H1 (cell line): ENCODE data around the gene FOLR3.
"Not testable (repeated sequence)": the region's sequence is repeated elsewhere in the genome, so short reads cannot be mapped to it uniquely, and the experiment has no call there.

Experiments
- CTCF ChIP-seq, 3 experiments: IDR thresholded peaks; 1 replicate in 2 of 3; 2 replicates in 1 of 3; pipeline versions ENCODE4 v1.5.1 to v1.6.1; 2011; ENCODE audit warnings: low read length in 3 of 3, mild to moderate bottlenecking in 3 of 3, inconsistent platforms in 2 of 3, low read depth in 1 of 3, moderate library complexity in 1 of 3; ENCODE audit not compliant: insufficient read depth in 1 of 3; ENCODE audit errors: control extremely low read depth in 1 of 3
- EZH2 ChIP-seq: fragments of 200-600 bp; sonication (generic); IDR thresholded peaks from 2 replicates; pipeline ENCODE4 v1.7.1; 2012; ENCODE audit warnings: low read depth, mild to moderate bottlenecking, moderate library complexity, low read length, inconsistent platforms; ENCODE audit not compliant: severe bottlenecking
- GTF2F1 ChIP-seq: IDR thresholded peaks from 2 replicates; pipeline ENCODE4 v1.6.1; 2012; ENCODE audit warnings: low read depth, low read length, improper control_type of control experiment, borderline replicate concordance
- MAFK ChIP-seq: IDR thresholded peaks from 2 replicates; pipeline ENCODE4 v1.6.1; 2012; ENCODE audit warnings: low read depth, mild to moderate bottlenecking, improper control_type of control experiment, low read length
- PHF8 ChIP-seq: fragments of 200-600 bp; sonication (generic); conservative IDR thresholded peaks from 2 replicates; pipeline ENCODE4 v1.7.1; 2012; ENCODE audit warnings: low read depth, mild to moderate bottlenecking, inconsistent platforms, low read length, moderate library complexity
- POLR2A ChIP-seq, 2 experiments: IDR thresholded peaks; 1 replicate in 1 of 2; 2 replicates in 1 of 2; pipeline ENCODE4 v1.6.1; 2011; ENCODE audit warnings: low read depth in 2 of 2, low read length in 2 of 2, mild to moderate bottlenecking in 2 of 2; ENCODE audit errors: control extremely low read depth in 1 of 2
- RAD21 ChIP-seq, 2 experiments: IDR thresholded peaks in 1 of 2; conservative IDR thresholded peaks in 1 of 2; 2 replicates each; pipeline ENCODE4 v1.6.1; 2011; ENCODE audit warnings: low read depth in 2 of 2, low read length in 2 of 2, improper control_type of control experiment in 1 of 2, inconsistent platforms in 1 of 2, mild to moderate bottlenecking in 1 of 2, moderate library complexity in 1 of 2
- TBP ChIP-seq: IDR thresholded peaks from 2 replicates; pipeline ENCODE4 v1.6.1; 2011; ENCODE audit warnings: low read depth, low read length, improper control_type of control experiment
- ZNF274 ChIP-seq: IDR thresholded peaks from 2 replicates; pipeline ENCODE4 v1.7.0; 2012; ENCODE audit warnings: low read length, borderline replicate concordance; ENCODE audit errors: extremely low read depth

DNA sequence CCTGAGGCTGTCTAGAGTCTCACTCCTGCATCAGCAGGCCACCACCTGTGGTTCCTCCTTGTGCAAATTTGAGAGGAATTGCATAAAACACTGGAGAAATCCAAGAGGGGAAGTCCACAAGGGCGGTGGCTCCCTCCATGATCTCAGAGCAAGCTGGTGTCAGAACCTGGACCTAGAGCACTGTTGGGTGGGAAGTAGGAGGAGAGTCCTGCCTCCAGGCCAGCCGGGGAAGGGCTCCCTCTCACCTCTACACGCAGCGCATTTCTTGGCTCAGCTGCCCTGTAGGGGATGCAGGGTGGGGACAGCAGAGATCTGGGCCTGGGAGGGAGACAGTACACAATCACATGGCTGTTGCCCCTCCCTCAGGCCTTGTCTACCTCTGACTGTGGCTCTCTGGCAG, 36.5 kb downstream of the FOLR3 start:
- TF ChIP-seq POLR2A (IDR thresholded peaks at IDR 0.05; ENCODE audit: control extremely low read depth in 1 of 2, low read depth in 2 of 2, low read length in 2 of 2); EZH2; CTCF (IDR thresholded peaks at IDR 0.05; ENCODE audit: control extremely low read depth in 1 of 3, insufficient read depth in 1 of 3, low read depth in 1 of 3, low read length in 3 of 3); PHF8; ZNF274; RAD21 (IDR thresholded peaks at IDR 0.05 in 1 of 2, conservative IDR thresholded peaks at IDR 0.05 in 1 of 2; ENCODE audit: low read depth in 2 of 2, low read length in 2 of 2); GTF2F1; MAFK; TBP: not testable (repeated sequence)
